Measurements from ENCODE around the gene TMEM144.
"Not testable (repeated sequence)": the region's sequence is repeated elsewhere in the genome, so short reads cannot be mapped to it uniquely, and the experiment has no call there.

The TMEM144 gene

DNA sequence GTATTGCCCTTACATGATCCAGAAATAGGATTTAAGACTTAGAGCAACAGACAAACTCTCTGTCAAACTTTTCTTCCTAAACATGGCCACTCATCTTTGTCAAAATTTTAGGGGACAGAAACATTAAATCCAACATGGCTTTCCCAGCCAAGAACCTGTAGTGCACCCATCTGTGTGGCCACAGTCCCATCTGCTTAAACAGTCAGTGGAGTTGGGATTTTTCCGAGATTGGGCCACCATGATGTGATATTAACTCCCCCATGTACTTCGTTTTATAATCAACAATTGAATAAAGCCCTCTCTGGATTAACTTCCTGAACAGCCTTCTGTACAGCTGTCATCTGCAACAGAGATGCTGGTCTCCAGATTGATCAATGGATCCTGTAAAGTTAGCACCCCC lies 28.9 kb downstream of the TMEM144 start:
- DNase-seq: no peak

DNA sequence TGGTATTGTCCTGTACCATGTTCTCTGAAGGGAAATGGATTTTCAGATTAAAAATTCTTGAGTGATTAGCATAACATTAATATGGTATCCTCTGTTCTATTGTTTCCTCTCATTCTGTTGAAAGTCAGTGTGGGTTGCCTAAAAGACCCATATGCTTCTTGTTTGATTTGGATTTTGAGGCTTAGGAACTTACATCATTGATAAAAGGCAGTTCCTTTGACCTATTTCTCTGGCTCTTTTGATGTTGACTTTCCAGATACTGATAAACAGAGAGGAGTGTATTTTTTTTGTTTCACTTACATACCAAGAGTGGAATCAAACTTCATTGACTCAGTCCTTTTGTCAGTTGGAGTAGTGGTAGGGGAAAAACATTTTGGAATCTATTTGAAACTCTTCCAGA lies 32.8 kb downstream of the TMEM144 start:
- DNase-seq: no peak

DNA sequence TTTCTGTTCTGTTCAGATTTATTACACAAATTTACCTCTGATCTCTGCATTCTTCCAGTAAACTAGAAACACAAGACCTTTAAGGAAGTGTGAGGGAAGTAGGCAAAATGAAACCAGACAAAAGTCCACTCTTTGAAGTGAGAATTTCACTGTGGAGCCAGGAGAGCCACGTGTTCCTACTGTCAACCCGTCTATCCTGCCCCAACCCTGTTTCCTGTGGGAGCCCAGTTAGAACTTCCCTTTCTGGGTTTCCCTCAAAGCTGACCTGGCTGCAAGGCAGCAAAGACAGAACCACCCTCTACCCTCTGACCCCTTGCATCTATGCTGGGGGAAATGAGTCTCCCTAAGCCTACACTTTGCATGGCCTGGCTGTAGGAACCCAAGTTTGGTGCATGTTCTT lies 40.0 kb downstream of the TMEM144 start:
- no peak for DNase-seq

DNA sequence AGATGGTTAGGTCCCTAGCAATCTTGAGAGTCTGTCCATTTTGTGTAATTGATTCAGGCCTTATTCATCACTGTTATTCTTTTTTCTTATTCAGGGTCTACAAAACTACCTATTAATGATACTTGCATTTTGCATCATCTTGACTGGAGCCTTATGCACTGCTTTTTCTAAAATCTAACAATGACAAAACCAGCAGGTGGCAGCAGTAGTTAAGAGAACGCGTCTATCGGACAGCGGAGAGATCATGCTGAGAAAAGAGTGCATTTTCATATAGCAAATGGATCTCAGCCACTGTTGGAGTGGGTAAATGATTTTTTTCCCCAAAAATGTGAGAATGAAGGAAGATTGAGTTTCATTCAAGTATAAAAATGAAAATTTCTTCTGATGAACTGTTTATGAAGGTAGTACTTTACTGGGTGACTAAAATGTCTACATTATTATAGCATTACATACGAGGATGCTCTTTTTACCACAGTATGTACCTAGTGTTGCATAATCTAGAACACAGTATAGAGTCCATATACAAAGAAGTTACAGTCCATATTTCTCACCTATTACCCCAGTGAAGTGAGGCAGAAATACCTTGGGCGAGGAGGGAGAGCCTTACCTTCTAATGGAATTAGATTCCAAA lies 43.2 kb downstream of the TMEM144 start:
- peak; percentile 12 for DNase-seq

DNA sequence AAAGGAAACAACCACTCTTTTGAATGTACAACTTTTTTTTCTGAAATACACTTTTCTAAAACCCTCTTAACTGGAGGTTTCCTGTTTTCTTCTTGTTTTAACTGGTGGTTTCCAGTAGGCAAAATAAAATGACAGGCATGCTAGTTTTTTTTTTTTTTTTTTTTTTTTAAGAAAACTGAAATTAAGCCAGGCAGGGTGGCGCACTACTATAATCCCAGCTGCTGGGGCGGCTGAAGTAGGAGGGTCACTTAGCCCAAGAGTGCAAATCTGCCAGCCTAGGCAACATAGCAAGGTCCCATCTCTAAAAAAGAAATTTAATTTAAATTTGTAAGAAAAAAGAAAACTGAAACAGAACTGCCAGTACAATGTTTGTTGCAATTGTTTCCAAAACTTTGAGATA lies 44.0 kb downstream of the TMEM144 start:
- DNase-seq: no peak

DNA sequence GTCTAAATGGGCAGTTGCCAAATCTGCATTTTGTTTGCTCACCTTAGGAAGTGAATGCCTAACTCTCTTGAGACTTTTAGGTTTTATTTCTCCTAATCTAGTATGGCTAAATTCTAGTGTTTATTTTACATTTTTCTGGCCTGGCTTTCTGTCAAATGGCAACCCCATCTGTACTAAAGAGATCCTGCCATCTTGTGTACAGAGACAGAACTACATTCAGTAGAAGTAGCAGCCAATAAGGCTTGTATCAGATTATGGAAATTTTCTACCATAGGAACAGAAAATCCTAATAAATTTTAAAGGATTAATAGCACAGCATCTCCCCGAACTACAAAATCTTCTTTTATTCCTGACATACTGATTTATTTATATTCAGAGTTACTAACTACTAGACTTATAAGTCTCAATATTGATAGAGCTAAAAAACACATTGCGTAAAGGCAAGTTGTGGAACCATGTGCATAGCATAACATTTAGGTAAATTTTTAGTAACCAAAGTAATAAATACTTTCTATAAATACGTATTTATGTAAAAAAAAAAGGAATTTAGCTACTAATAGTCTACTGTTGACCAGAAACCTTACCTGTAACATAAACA lies 45.5 kb downstream of the TMEM144 start:
- DNase-seq: peak; percentile 6

DNA sequence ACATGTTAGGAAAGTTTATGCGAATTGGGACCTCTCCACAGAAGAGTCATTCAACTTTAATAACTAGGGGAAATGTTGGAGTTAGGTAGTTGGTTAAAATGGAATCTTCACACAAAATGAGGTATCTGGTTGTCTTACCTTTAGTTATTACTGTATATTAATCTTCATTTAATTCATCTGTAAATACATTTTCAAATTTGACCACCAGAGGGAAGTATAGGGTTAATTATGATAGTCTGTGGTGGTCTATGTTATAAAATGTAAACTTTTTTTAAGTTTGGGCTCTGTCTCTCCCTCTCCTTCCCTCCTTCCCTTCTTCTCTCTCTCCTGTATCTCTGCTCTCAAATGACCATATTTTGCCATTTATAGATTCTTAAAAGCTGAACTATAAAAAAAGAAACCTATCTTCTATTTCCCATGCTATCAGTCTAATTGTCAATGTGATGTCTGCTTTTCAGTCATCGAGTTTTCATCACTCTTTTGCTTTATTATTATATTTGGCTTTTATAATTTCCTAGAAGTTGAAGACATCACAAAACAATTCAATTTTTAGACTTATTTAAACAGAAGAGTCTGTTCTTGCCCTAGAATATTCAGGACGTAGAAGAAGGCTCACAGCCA lies 49.8 kb downstream of the TMEM144 start:
- peak; percentile 0 for DNase-seq

DNA sequence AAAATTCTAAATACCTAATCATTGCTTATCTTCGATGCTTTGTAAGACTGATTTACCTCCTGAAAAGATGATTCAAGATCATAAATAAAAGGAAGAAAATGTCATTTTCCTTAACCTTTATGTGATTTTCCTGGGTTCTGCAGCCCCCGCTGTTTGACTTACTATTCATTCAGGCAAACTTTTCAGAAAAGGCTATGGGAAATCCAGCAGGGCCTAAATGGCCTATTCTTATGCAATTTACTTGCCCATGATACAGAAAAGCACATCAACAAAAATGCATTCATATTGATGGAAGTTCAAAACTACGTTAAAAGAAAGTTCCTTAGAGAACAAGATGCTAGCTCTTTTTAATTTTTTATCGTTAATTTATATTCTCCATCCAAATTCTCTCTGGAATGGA lies 51.2 kb downstream of the TMEM144 start:
- no peak for DNase-seq

DNA sequence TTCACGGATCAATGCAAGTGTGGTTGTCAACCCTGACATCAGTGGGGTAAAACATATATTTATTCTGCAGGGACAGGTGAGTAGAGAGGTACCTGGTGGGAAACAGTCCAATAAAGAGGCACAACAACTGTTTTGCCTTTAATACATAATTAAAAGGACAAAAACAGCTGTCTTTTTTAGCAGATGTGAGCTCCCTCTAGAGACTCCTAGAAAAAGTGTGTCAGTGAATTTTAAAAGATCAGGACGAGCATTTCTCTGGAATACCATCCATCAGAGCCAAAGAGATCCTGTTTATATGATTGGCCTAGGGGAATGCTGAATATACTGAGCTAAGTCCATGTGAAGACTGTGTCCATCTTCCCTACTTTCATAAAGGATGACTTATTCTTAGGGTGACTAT lies 58.3 kb downstream of the TMEM144 start:
- DNase-seq: no peak

DNA sequence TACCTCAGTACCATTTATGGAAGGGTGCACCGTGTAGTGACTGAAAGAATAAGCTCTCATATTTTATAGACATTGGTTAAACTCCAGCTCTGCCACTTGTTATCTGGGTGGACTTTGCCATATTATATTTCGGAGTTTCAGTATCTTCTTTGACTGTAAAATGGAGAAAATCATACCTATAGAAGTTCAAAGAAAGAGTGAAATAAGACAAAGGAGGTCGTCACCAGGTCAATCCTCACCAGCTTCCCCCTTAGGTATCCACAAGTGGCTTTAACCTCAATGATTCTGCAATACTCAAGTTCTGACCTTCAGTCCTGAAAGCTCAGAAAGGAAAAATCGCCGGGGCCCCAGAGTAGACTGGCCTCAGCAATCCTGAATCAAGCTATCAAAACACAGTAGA lies 64.3 kb downstream of the TMEM144 start:
- DNase-seq: no peak

DNA sequence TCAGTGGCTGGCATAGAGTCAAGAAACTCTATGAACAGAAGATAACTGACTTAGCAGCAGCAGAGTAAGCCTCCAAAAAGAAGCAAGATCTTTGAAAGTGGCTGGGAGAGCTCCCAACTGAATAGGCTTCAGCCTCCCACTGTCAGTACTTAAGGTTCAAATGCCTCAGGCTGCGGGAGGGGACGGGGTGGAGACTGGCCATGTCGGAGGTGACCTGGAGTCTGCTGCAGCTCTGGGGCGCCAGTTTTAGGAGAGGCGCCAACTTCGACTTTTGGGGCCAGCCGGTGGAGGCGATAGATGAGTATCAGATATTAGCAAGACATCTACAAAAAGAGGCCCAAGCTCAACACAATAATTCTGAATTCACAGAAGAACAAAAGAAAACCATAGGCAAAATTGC lies 67.3 kb downstream of the TMEM144 start:
- DNase-seq: no peak

DNA sequence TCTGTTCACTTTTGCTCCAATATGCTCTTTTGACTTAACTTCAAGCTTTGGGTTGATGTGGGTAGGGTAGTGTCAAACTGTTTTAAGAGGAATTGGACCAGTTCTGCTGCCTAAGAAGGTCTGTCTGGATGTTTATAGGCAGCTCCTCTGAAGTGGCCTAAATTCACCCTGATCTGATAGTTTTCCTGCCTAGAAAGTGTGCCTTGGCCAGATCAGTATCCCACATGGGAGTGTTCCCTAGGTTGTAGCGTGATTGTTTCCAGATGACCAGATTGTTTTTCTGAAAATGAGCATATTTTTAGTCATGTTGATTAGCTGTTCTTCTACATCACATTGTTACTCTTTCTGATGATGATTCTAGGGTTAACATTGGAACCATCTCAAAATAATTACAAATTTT lies 68.8 kb downstream of the TMEM144 start:
- DNase-seq: not testable (repeated sequence)

DNA sequence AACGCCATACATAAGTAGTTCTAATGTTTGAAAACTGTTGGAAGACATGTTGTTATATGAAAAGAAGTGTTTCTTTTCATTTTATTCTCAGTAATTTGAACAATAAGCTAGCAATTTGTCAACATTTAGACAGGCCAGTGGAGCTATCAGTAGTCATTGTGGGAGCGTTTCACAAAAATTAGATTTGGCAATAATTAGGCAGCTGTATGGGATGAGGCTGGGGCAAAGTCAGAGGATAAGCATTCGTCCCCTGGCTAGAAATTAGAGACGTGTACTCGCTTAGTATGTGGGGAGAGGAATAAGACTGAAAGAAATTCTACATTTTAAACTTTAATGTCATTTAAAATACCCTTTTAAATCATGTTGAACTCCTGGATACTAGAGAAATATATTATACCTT lies 70.6 kb downstream of the TMEM144 start:
- no peak for DNase-seq

DNA sequence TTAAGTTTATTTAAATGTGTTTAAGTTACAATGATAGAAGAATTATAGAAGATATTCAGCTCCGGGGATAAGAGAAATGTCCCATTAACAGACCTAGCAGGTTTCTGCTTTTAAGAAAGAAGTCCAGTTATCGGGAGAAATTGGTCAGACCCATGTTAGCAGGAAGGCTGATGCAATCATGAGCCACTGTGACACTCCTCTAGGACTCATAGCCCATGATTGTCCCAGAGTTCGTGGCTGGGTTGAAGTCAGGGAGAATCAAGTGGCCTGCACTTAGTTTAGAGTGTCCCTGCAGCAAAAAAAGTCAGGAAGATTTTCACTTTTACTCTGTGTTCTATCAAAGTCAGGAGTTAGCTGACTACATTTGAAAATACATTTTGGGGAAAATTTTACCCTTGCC lies 72.0 kb downstream of the TMEM144 start:
- DNase-seq: no peak

DNA sequence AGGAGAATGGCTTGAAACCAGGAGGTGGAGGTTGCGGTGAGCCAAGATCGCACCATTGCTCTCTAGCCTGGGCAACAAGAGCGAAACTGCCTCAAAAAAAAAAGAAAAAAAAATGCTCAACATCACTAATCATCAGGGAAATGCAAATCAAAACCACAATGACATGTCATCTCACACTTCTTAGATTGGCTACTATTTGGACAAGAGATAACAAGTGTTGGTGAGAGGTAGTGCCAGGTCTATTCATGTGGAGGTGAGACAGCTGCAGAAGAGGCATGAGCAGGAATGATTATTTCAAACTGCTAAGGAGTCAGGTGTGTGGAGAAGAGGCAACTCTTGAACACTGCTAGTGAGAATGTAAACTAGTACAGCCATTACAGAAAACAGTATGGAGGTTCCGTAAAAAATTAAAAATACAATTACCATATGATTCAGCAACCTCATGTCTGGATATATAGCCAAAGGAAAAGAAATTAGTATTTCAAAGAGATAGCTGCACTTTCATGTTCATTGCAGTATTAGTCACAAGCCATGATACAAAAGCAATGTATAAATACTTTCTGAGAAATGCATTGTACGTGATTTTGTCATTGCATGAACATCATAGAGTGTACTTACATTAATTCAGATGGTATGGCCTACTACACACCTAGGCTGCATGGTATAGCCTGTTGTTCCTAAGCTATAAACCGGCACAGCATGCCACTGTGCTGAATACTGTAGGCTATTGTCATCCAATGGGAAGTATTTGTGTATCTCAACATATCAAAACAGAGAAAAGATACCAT lies 75.3 kb downstream of the TMEM144 start:
- no peak for DNase-seq

DNA sequence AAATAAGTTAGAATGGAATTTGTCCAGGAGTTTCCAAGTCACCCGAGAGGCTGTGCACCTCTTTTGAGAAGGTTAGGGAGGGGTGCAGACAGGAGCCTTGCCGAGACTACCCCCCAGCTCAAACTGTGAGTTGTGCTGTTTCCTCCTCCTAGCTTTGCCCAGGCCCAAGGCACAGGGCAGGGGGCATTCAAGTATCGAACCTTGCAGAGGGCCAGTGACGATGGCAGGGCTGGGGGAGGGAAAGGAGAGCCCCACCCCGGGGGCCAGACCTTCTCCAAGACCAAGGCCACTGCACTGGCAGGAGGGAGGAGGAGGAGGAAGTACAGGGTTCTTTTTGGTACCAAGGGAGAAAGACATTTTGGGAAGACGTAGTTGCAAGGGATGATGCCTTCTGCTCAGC lies 80.6 kb downstream of the TMEM144 start:
- no peak for DNase-seq

DNA sequence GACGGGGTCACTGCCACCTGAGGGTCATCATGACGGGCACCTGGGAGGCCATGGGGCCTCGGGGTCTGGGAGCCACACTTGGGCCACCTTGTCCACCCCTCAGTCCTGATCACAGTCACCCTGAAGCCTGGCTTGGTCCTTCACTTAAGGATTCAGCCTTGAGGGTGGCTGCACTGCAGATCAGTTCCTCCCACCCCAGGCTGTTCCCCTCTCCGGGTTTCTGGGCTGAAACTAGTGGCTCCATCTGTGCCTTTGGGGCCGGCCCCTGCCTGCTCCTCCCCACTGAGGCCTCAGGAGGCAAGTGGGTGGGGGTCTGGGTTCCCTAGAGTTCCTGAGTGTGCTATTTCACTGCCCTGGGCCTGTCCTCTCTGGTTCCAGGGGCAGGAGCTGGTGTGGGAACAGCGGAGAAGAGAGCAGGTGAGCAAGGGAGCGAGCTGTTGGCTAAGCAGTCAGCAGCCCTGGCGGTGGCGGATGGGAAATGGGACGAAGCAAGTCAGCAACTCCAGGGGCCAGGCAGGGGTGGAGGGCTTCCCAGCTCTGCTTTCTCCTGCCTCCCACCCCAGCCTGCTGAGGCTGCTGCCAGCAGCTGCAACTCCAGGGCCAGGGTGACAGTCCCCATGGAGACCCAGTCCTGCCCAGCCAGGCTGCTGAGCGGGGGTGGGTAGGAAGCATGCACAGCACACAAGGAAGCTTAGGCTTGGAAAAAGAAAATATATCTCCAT lies 81.2 kb downstream of the TMEM144 start:
- DNase-seq: no peak

DNA sequence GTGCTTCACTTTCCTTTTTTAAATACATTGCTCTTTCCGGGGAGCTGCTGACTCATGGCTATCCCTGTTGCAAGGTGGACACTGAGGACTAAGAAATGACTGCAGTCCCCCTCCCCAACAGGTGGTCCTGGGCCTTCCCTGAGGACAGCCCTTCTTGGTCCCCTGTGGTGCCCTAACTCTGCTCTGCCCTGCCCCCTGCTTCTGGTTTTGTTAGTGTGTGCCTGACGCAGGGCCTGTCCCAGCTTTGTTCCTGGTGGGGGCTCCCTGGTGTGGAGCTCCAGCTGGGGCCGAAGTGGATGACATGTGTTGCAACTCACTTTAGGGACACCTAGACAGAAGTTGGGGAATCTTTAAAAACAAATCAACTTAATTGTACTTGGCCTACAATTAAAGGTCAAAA lies 81.9 kb downstream of the TMEM144 start:
- DNase-seq: no peak

DNA sequence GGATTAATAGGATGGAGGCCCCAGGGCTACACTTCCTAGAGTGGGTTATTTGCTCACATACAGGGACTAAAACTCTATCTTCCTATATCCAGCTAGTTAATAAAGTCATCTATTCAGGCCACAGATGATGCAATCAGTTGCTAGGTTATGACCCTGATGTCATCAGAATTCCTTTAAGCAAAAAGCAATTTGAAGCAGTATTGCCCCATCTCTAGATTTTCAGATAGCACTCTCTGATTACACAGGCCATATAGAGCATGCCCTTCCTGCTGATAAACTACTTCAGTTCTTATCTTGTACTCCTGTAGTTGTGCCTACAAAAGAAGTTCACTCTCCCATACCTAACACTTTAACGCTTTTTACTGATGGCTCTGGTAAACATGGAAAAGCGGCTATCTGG lies 84.8 kb downstream of the TMEM144 start:
- DNase-seq: no peak

DNA sequence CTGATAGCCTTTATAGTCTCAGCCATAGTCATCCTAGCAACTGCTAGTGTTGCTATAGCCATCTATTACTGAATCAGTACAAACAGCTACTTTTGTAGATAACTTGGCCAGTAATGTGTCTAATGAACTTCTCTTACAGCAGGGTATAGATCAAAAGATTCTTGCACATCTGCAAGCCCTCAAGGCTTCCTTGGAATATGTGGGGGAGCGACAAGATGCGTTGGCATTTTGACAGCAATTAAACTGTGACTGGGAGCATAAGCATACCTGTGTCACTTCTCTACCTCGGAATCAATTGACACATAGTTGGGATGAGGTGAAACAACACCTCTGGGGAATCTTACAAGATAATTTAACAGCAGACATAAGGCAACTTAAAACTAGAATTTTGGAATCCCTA lies 87.6 kb downstream of the TMEM144 start:
- no peak for DNase-seq

DNA sequence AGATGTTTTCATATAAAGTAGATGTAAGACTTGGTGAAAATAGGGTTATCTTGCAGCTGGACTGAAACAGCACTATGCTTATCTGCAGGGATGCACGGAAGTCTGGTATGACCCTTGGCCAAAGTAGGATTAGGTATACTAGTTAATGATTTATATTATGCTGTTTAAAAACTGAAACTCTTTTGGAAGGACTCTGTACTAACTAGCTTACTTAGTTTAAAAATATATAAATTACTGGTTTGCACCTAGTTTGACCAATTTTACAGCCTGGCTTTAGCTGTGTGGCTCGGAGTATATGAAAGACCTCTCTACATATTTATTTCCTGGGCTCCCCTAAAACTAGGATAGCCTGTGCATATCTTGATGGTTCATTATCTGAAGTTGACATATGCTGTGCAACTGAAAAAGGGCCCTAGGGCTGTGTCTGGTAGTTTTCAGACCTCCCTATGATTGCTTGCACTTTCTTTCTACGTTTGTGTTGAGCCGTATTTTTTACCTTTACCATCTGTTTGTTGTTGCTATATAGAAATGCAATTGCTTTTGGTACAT lies 89.2 kb downstream of the TMEM144 start:
- no peak for DNase-seq

DNA sequence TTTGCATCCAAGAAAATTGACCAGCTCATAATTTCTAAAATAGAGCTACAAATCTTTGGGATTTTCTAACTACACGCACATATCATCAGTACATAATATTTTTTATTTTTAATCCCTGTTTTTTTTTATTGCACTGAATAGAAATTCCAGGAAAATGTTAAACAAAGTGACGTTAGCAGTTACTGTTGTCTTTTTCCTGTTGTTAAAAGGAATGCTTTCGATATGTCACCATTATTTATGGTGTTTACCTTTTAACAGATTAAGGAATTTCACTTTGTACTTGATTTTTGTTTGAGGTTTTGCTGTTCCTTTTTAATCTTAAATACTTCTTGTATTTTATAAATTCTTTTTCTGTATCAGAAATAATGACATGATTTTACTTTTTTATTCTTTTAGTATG lies 89.7 kb downstream of the TMEM144 start:
- no peak for DNase-seq
